Coronary artery (tissue), 2 donors: Measurements from ENCODE around the gene TTLL5.

Experiments used
- DNase-seq: peaks from one replicate; pipeline ENCODE4 v3.0.0-alpha.2; 2017; ENCODE audit warnings: low spot score
- H3K27ac ChIP-seq, 2 donors: fragments of 200-600 bp; sonication (generic); one replicate each; pipeline ENCODE4 v1.5.1; 2016 to 2019
- H3K4me3 ChIP-seq: fragments of 200-600 bp; sonication (generic); 2 replicates; pipeline ENCODE4 v1.5.1; 2016; ENCODE audit warnings: mild to moderate bottlenecking, moderate library complexity
- TF ChIP-seq, protein P1 (sequence below): fragments of 200-600 bp; sonication (generic); IDR thresholded peaks from one replicate; pipeline ENCODE4 v1.5.1; 2019; ENCODE audit warnings: antibody characterized with exemption

Gene TTLL5

DNA sequence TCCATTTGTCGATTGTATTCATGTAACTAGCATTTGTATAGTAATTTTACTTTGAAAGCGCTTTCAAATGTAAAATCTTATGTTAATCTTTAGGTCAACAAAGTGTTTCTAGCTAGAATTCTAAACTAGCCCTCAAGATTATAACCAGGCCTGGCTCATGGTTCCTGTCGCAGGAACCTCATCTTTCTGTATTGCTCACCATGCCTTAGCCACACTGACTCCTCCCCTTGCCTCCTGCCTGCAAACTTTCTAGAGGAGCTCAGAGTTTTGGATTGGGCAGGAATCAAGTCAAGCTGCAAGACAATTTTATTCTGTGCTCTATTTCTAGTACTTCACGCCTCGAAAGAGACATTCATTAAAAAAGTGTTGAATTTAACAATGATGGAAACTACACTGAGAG lies 220.9 kb downstream of the TTLL5 start:
- Histone ChIP-seq H3K4me3 (no peak overlapping the region), H3K27ac (no peak overlapping the region)
- DNase-seq = no peak
- TF ChIP-seq, protein P1, sequence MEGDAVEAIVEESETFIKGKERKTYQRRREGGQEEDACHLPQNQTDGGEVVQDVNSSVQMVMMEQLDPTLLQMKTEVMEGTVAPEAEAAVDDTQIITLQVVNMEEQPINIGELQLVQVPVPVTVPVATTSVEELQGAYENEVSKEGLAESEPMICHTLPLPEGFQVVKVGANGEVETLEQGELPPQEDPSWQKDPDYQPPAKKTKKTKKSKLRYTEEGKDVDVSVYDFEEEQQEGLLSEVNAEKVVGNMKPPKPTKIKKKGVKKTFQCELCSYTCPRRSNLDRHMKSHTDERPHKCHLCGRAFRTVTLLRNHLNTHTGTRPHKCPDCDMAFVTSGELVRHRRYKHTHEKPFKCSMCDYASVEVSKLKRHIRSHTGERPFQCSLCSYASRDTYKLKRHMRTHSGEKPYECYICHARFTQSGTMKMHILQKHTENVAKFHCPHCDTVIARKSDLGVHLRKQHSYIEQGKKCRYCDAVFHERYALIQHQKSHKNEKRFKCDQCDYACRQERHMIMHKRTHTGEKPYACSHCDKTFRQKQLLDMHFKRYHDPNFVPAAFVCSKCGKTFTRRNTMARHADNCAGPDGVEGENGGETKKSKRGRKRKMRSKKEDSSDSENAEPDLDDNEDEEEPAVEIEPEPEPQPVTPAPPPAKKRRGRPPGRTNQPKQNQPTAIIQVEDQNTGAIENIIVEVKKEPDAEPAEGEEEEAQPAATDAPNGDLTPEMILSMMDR = no peak

DNA sequence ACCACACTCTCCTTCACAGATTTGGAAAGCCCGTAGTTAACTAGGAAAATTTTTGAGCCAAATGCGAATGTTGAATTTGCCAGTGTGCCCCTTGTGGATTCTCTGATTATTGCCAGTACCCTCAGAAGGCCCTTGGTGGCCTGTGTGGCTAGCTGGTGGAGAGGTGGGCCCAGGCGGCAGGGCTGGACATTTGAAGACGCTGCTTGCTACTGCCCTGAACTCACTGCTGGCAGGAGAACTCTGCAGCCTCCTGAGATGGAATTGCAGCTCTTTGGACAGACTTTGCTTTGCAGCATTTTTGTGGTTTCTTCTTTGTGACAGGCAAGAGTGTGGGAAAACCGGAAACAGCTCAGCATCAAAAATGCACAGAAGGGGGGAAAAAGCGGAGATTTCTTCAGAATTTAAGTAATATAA lies 223.2 kb downstream of the TTLL5 start:
- Histone ChIP-seq H3K27ac (peak overlapping the region in 1 of 2 donors; percentile 20), H3K4me3 (no peak overlapping the region)
- TF ChIP-seq, protein P1 = no peak
- DNase-seq = no peak

DNA sequence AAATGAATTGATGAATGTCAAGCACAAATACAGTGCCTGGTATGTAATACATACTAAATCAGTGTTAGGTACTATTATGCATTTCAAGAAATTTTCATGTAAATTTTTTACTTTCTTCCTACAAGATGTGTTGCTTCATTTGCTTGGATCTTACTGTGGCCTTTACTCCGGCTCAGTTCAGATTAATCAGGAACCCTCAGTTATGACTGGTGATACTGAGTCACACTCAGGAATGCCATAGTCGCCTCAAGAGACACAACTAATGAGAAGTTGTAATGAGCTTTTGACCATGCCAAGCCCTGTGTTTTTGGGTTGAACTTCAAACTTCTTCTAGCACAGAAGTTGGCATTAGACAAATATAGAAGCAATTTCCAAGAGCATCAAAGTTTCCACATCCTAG lies 224.8 kb downstream of the TTLL5 start:
- Histone ChIP-seq H3K27ac (peak overlapping the region in 1 of 2 donors; percentile 12), H3K4me3 (no peak overlapping the region)
- DNase-seq = no peak
- TF ChIP-seq, protein P1 = no peak

DNA sequence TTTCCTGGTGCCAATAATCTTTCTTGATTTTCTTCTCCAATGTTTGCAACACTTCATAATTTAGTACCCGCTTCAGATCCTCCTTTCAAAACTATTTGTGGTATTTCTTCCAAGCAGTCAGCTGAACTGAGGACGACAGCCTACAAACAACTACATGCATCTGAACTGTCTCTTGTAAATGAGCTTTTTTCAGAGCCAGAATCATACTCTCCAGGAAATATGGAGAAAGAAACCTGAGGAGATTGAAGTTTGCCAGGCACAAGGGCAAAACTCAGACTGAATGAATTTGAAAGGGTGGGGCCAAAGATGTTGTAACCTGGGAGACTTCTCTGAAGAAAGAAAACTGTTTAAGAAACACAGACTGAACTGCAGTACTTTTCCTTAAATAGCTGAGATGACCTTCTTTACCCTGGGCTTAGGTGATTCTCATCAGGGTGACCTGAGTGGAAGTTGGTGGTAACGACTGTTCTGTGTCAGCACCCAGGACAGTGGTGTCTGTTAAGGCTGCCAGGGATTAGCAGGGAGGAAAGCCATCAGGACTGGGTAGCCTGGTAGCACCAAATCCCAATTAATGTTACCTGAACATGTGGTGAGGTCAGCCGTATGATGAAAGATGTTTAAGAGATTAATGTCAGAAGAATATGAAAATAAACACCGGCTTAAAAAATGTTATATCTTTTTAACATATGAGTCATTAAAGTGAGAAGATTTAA lies 225.7 kb downstream of the TTLL5 start:
- no peak for DNase-seq
- no peak overlapping the region for H3K4me3 ChIP-seq
- TF ChIP-seq, protein P1 = no peak
- H3K27ac ChIP-seq = peak overlapping the region in 1 of 2 donors; percentile 35

DNA sequence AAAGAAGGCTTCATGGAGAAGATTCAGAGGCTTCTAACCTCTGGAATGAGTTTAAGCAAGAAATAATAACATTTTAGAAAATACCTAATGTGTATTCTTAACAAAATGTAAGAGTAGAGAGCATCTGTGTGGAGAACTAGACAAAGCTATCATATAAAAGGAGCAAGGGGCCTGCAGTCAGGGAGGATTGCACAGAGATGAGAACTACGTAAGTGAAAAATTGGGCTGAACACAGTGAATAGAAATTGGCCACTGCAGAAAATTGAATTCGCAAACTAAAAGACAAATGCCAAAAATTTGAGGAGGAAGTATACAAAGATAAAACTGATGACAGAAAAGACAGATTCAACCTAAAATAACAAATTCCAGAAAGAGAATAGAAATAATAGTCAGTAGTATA lies 227.9 kb downstream of the TTLL5 start:
- no peak for DNase-seq
- TF ChIP-seq, protein P1 = no peak

DNA sequence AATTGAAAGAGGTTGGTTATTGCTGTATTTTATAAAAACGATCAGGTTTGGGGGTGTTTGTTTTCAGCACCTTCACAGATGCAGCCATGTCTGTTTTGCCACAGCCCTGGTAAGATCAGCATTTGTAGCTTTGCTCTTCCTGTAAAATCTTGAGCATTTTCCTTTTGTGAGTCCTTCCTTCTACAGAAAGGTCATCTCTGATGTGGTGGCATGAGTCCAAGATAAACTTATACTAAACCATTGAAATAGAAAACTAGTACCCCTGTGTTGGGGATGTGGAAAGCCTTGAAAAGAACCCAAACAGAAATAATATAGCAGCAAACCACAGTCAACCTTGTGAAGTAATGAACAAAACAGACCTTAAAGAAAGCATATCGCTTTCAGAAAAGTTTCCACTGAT lies 235.3 kb downstream of the TTLL5 start:
- Histone ChIP-seq H3K4me3 (no peak overlapping the region), H3K27ac (no peak overlapping the region)
- DNase-seq = no peak
- TF ChIP-seq, protein P1 = no peak

More for the DNA sequence above, 227.9 kb downstream of the TTLL5 start:
- Histone ChIP-seq H3K27ac (no peak overlapping the region), H3K4me3 (no peak overlapping the region)

DNA sequence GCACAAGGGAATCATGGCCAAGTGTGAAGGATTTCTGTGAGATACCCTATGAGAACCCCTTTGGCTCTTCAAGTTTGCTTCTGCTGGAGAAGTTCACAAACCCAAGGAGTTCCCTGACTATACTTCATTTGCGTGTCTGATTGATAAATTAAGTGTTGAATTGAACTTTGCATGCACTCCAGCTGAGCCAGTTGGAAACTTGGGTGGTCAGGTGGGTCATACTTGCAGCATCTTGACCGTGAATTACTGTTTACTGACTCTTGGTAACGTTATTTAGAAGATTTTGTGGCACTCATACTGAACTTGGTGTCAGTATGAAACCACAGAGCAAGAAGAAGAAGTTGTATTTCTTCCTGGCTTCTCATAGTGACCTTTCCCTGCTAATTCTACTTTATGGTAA lies 243.3 kb downstream of the TTLL5 start:
- Histone ChIP-seq H3K4me3 (no peak overlapping the region), H3K27ac (no peak overlapping the region)
- DNase-seq = no peak
- TF ChIP-seq, protein P1 = no peak
